Liver (tissue), 9 donors: ENCODE data around the gene RNU7-1. TPM values are rescaled to one million over a fixed set of nuclear protein-coding genes. Genes with fewer than 3 reads are reported as not detected.
A peak's percentile ranks its signal among the peaks of the same experiment; 100 is the strongest.

Experiments used
- DNase-seq: peaks from one replicate; pipeline ENCODE4 v3.0.0-alpha.2; 2017; ENCODE audit warnings: low spot score
- H3K27ac ChIP-seq, 2 donors: one replicate each; pipeline ENCODE4 v1.7.0; 2013; ENCODE audit warnings: inconsistent platforms in 2 of 2, low read length in 2 of 2, control low read depth in 1 of 2, low read depth in 1 of 2, mild to moderate bottlenecking in 1 of 2
- H3K27me3 ChIP-seq, 4 donors: one replicate each; pipeline versions ENCODE4 v1.6.1 to v1.7.0; 2013; ENCODE audit warnings: low read length in 3 of 4, inconsistent platforms in 1 of 4, mild to moderate bottlenecking in 1 of 4, moderate library complexity in 1 of 4; ENCODE audit not compliant: control insufficient read depth in 4 of 4, insufficient read depth in 4 of 4
- H3K36me3 ChIP-seq, 4 donors: one replicate each; pipeline versions ENCODE4 v1.6.1 to v1.7.0; 2013; ENCODE audit warnings: low read length in 3 of 4, mild to moderate bottlenecking in 3 of 4, low read depth in 1 of 4, moderate library complexity in 1 of 4; ENCODE audit not compliant: control insufficient read depth in 4 of 4, insufficient read depth in 3 of 4
- H3K4me1 ChIP-seq, 4 donors: one replicate each; pipeline versions ENCODE4 v1.6.1 to v1.7.0; 2013; ENCODE audit warnings: low read length in 3 of 4, mild to moderate bottlenecking in 3 of 4, moderate library complexity in 1 of 4; ENCODE audit not compliant: control insufficient read depth in 4 of 4, insufficient read depth in 4 of 4
- H3K4me3 ChIP-seq, 3 donors: one replicate each; pipeline versions ENCODE4 v1.6.1 to v1.7.0; 2013; ENCODE audit warnings: low read length in 3 of 3, control low read depth in 1 of 3, low read depth in 1 of 3, mild to moderate bottlenecking in 1 of 3
- H3K9ac ChIP-seq, 2 donors: one replicate each; pipeline ENCODE4 v1.7.0; 2013; ENCODE audit warnings: low read length in 2 of 2, mild to moderate bottlenecking in 2 of 2, moderate library complexity in 2 of 2, control low read depth in 1 of 2, low read depth in 1 of 2
- H3K9me3 ChIP-seq, 4 donors: one replicate each; pipeline versions ENCODE4 v1.6.1 to v1.7.0; 2013; ENCODE audit warnings: low read length in 3 of 4; ENCODE audit not compliant: control insufficient read depth in 4 of 4
- EGR1 ChIP-seq, 2 donors: IDR thresholded peaks; 2 replicates each; pipeline ENCODE4 v1.6.1; 2016 to 2018; ENCODE audit warnings: antibody characterized with exemption in 2 of 2, low read depth in 2 of 2
- FOXA1 ChIP-seq: IDR thresholded peaks from 2 replicates; pipeline ENCODE4 v1.6.1; 2016; ENCODE audit warnings: antibody characterized with exemption
- FOXA2 ChIP-seq: IDR thresholded peaks from 2 replicates; pipeline ENCODE4 v1.6.1; 2016; ENCODE audit warnings: antibody characterized with exemption
- GABPA ChIP-seq, 2 donors: IDR thresholded peaks in 1 of 2; conservative IDR thresholded peaks in 1 of 2; 2 replicates each; pipeline ENCODE4 v1.6.1; 2016; ENCODE audit warnings: antibody characterized with exemption in 2 of 2, mild to moderate bottlenecking in 1 of 2, moderate library complexity in 1 of 2
- HNF4A ChIP-seq, 2 donors: conservative IDR thresholded peaks; 2 replicates each; pipeline ENCODE4 v1.6.1; 2016; ENCODE audit warnings: antibody characterized with exemption in 2 of 2, mild to moderate bottlenecking in 2 of 2
- HNF4G ChIP-seq: IDR thresholded peaks from 2 replicates; pipeline ENCODE4 v1.6.1; 2016; ENCODE audit warnings: antibody characterized with exemption
- JUND ChIP-seq, 2 donors: IDR thresholded peaks; 2 replicates each; pipeline ENCODE4 v1.6.1; 2016; ENCODE audit warnings: antibody characterized with exemption in 2 of 2
- NR2F2 ChIP-seq: IDR thresholded peaks from 2 replicates; pipeline ENCODE4 v1.6.1; 2016; ENCODE audit warnings: antibody characterized with exemption
- RAD21 ChIP-seq, 2 donors: IDR thresholded peaks; 2 replicates each; pipeline ENCODE4 v1.6.1; 2016; ENCODE audit warnings: antibody characterized with exemption in 2 of 2, mild to moderate bottlenecking in 2 of 2
- RXRA ChIP-seq, 2 donors: IDR thresholded peaks; 2 replicates each; pipeline ENCODE4 v1.6.1; 2017 to 2018; ENCODE audit warnings: antibody characterized with exemption in 2 of 2, mild to moderate bottlenecking in 1 of 2
- SP1 ChIP-seq: IDR thresholded peaks from 2 replicates; pipeline ENCODE4 v1.6.1; 2018; ENCODE audit warnings: antibody characterized with exemption, mild to moderate bottlenecking
- TAF1 ChIP-seq: conservative IDR thresholded peaks from 2 replicates; pipeline ENCODE4 v1.6.1; 2016; ENCODE audit warnings: antibody characterized with exemption, mild to moderate bottlenecking
- YY1 ChIP-seq: IDR thresholded peaks from 2 replicates; pipeline ENCODE4 v1.6.1; 2016; ENCODE audit warnings: antibody characterized with exemption, mild to moderate bottlenecking
- WGBS: extraction: QIAGEN DNeasy Blood & Tissue Kit; methylation state at CpG from one replicate; pipeline ENCODE4 v1.1.7; 2013; 5-methylcytosine and 5-hydroxymethylcytosine counted together
- polyA plus RNA-seq, 2 donors: library from polyadenylated mRNA; stranded (reverse) in 1 of 2; unstranded in 1 of 2; fragments of 200-250 nt in 1 of 2; fragments of >200 nt in 1 of 2; fragmentation: Nextera tagmentation in 1 of 2; extraction: Ambion mirVana in 1 of 2; gene quantifications; one replicate each; pipeline versions ENCODE4 v1.2.1 to v1.2.3, GENCODE V29; 2013 to 2015
- total RNA-seq, 2 donors: library from RNA; depleted of rRNA; stranded (reverse); fragments of >200 nt; gene quantifications; one replicate each; pipeline ENCODE4 v1.2.3, GENCODE V29; 2014
- TF ChIP-seq, protein P1 (sequence below): IDR thresholded peaks from 2 replicates; pipeline ENCODE4 v1.6.1; 2016; ENCODE audit warnings: antibody characterized with exemption
- TF ChIP-seq, protein P2 (sequence below): IDR thresholded peaks from 2 replicates; pipeline ENCODE4 v1.6.1; 2016; ENCODE audit warnings: antibody characterized with exemption
- TF ChIP-seq, protein P3 (sequence below): IDR thresholded peaks from 2 replicates; pipeline ENCODE4 v1.6.1; 2016; ENCODE audit warnings: antibody characterized with exemption
- TF ChIP-seq, protein P4 (sequence below): IDR thresholded peaks from 2 replicates; pipeline ENCODE4 v1.6.1; 2016; ENCODE audit warnings: antibody characterized with exemption, mild to moderate bottlenecking
- TF ChIP-seq, protein P5 (sequence below): fragments of 150-350 bp; IDR thresholded peaks from 2 replicates; pipeline ENCODE4 v1.5.1; 2017; ENCODE audit warnings: improper control_type of control experiment, low read depth, low read length; ENCODE audit not compliant: missing input control
- donor health status: healthy.
- donor health status: healthy.
- donor health status: healthy.
- donor health status: healthy.
- donor health status: healthy.

RNU7-1 gene
- total and polyA plus RNA-seq, 4 donors: not detected

DNA sequence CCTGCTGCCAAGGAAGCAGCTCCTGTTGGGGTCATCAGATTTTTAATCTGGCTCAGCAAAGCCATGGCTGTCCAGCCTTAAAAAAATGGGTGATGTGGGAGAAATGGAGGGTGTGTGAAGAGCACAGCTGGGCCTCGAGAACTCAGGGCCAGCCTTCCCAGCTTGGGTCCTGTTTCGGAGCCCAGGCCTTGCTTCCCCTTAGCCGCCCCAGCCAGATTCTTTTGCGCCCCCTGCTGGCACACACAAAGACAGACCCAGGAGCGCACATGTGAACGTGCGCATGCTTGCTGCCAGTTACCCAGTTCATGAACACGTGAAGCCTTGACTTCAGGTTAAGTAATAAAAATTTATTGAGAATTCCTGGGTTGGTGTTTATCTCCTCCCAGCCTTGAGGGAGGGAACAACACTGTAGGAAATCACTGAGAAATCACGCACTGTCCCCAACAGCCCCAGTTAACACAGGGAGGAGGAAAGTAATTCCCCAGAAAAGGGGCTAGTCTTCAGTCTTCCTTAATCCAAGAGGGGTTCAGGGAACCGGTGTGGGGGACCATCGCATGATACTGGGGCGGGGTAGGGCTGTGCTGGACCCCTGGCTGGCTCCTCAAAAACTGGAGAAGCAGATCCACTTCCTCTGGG lies 21.5 kb downstream of the RNU7-1 start:
- no peak overlapping the region for H3K4me3 ChIP-seq
- peaks cover 13 to 34% (median 28%) of the 10 kb centered on the region in 4 donors for H3K36me3 ChIP-seq
- H3K4me1 ChIP-seq: peaks cover 9 to 47% (median 26%) of the 10 kb centered on the region in 4 donors
- no peaks in the 10 kb centered on the region for H3K9me3 ChIP-seq
- DNase-seq: peak; percentile 89
- WGBS: 16% methylated on average over 12 of the region's 12 CpGs
- no peaks in the 10 kb centered on the region for H3K27me3 ChIP-seq
- H3K27ac ChIP-seq: peak overlapping the region; percentile 62 to 74
- H3K9ac ChIP-seq: peak overlapping the region in 1 of 2 donors; percentile 26
- no peak for TF ChIP-seq FOXA1
- no peak for TF ChIP-seq HNF4G
- no peak for TF ChIP-seq SP1
- peak in 1 of 2 donors; percentile 57 for TF ChIP-seq GABPA (IDR thresholded peaks at IDR 0.05 in 1 of 2, conservative IDR thresholded peaks at IDR 0.05 in 1 of 2)
- no peak for TF ChIP-seq JUND (IDR thresholded peaks at IDR 0.05)
- peak; percentile 90 to 94 for TF ChIP-seq RAD21 (IDR thresholded peaks at IDR 0.05)
- TF ChIP-seq, protein P1, sequence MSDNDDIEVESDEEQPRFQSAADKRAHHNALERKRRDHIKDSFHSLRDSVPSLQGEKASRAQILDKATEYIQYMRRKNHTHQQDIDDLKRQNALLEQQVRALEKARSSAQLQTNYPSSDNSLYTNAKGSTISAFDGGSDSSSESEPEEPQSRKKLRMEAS: peak; percentile 89
- TF ChIP-seq NR2F2: no peak
- no peak for TF ChIP-seq FOXA2
- TF ChIP-seq TAF1: no peak
- peak; percentile 68 to 72 for TF ChIP-seq RXRA (IDR thresholded peaks at IDR 0.05)
- TF ChIP-seq, protein P2, sequence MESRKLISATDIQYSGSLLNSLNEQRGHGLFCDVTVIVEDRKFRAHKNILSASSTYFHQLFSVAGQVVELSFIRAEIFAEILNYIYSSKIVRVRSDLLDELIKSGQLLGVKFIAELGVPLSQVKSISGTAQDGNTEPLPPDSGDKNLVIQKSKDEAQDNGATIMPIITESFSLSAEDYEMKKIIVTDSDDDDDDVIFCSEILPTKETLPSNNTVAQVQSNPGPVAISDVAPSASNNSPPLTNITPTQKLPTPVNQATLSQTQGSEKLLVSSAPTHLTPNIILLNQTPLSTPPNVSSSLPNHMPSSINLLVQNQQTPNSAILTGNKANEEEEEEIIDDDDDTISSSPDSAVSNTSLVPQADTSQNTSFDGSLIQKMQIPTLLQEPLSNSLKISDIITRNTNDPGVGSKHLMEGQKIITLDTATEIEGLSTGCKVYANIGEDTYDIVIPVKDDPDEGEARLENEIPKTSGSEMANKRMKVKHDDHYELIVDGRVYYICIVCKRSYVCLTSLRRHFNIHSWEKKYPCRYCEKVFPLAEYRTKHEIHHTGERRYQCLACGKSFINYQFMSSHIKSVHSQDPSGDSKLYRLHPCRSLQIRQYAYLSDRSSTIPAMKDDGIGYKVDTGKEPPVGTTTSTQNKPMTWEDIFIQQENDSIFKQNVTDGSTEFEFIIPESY: no peak
- TF ChIP-seq, protein P3, sequence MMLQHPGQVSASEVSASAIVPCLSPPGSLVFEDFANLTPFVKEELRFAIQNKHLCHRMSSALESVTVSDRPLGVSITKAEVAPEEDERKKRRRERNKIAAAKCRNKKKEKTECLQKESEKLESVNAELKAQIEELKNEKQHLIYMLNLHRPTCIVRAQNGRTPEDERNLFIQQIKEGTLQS: no peak
- peak; percentile 19 to 23 for TF ChIP-seq HNF4A (conservative IDR thresholded peaks at IDR 0.05)
- TF ChIP-seq, protein P4, sequence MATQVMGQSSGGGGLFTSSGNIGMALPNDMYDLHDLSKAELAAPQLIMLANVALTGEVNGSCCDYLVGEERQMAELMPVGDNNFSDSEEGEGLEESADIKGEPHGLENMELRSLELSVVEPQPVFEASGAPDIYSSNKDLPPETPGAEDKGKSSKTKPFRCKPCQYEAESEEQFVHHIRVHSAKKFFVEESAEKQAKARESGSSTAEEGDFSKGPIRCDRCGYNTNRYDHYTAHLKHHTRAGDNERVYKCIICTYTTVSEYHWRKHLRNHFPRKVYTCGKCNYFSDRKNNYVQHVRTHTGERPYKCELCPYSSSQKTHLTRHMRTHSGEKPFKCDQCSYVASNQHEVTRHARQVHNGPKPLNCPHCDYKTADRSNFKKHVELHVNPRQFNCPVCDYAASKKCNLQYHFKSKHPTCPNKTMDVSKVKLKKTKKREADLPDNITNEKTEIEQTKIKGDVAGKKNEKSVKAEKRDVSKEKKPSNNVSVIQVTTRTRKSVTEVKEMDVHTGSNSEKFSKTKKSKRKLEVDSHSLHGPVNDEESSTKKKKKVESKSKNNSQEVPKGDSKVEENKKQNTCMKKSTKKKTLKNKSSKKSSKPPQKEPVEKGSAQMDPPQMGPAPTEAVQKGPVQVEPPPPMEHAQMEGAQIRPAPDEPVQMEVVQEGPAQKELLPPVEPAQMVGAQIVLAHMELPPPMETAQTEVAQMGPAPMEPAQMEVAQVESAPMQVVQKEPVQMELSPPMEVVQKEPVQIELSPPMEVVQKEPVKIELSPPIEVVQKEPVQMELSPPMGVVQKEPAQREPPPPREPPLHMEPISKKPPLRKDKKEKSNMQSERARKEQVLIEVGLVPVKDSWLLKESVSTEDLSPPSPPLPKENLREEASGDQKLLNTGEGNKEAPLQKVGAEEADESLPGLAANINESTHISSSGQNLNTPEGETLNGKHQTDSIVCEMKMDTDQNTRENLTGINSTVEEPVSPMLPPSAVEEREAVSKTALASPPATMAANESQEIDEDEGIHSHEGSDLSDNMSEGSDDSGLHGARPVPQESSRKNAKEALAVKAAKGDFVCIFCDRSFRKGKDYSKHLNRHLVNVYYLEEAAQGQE: peak; percentile 30
- TF ChIP-seq, protein P5, sequence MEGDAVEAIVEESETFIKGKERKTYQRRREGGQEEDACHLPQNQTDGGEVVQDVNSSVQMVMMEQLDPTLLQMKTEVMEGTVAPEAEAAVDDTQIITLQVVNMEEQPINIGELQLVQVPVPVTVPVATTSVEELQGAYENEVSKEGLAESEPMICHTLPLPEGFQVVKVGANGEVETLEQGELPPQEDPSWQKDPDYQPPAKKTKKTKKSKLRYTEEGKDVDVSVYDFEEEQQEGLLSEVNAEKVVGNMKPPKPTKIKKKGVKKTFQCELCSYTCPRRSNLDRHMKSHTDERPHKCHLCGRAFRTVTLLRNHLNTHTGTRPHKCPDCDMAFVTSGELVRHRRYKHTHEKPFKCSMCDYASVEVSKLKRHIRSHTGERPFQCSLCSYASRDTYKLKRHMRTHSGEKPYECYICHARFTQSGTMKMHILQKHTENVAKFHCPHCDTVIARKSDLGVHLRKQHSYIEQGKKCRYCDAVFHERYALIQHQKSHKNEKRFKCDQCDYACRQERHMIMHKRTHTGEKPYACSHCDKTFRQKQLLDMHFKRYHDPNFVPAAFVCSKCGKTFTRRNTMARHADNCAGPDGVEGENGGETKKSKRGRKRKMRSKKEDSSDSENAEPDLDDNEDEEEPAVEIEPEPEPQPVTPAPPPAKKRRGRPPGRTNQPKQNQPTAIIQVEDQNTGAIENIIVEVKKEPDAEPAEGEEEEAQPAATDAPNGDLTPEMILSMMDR: peak; percentile 94
- TF ChIP-seq YY1: peak; percentile 46
- no peak for TF ChIP-seq EGR1 (IDR thresholded peaks at IDR 0.05; ENCODE audit: low read depth in 2 of 2)
